Measurements from ENCODE around the gene LRRC8C.

Gene LRRC8C

DNA sequence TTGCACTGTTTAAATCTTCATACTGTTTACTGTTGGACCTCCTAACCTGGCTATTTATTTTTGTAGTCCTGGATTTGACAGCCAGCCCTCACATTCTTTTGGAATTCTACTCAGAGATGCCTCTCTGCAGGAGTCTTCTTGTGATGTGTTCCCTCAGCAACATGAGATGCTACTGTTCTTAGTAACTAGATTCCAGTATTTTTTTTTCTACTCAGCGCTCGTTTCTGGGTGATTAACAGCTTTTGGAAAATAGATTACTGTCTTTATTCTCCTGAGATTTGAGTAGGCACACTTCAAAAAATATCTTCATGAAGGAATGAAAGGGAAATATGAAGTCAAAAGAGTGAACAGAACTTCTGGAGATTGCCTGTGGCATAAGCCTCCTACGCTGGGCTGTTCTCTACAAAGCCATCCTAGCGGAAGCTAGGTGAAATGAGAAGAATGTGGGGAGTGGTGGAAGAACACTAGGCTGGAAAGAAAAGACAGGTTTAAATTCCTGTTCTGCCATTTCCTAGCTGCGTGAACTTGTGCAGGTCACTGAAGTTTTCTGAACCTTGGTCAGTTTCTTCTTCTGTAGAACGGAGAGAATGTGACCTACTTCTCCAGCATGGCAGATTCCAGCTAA lies 75.9 kb downstream of the LRRC8C start:
- DNase-seq, result no peak

- DNase-seq, result no peak
These were observed 77.7 kb downstream of the LRRC8C start for GRCh38 chr1:89710498-89711139.

DNA sequence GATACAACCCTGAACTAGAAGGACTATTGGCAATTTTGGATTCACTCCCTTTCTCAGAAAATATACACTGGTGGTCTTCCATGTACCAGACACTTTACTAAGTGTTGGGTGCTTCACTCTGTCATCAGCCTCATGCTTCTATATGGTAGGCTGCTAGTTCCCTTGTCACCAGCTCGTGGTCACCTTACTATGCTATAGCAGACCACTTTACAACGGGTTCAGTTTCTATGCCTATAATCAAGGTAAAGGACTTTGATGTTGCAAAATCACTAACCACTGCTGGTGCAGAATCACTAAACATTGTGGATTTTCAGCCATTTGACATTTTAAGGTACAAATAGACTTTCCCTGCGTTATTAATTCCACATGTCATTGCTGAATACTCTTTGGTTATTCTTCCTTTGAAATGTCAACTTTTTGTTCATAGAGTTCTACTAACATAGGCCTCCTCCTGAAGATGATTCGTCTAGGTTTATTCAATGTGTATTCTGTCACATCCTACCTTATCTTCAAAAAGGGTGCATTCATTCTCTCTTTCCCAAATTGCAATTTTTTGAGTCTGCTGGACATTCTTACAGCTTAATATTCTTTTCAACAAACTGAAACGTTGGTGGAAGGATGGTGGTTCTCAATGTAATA lies 78.3 kb downstream of the LRRC8C start:
- no peak for DNase-seq

- no peak for DNase-seq
These were observed 79.5 kb downstream of the LRRC8C start for GRCh38 chr1:89712420-89712819.

- no peak for DNase-seq
These were observed 82.8 kb downstream of the LRRC8C start for GRCh38 chr1:89715677-89716076.

DNA sequence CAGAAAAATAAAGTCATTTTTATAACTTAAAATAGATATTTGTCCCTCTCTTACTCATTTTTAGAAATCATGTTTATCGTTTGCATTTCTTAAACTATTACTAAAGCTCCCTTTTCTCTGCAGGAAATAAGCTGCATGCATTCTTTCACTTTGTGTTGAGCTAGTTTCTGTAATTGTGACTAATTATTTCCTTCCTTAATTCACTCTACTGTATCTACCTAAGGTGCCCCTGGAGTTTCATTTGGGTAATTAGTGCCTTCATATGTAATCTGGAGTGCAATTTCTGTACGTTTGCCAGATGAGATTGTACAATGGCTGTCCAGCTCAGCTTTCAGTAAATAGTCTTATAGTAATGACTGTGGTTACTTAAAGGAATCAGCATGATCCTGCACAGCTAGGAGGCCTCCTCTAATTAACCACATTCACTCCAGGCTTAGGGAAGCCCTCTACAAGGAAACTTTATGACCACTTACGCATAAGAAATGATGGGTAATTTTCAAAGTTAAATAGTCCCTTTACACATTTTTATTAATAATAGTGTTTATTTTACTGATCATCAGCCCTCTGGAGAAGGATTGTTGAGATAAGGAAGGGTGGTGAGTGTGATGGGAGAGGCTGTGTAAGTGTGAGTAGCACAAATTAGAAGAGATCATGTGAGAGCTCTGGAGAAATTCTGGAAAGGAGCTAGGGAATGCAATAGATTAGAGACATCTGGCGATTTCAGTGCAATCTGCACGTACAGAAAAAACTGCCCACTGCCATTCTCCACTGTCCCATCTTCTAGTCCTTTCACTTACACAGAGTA lies 86.8 kb downstream of the LRRC8C start:
- no peak for DNase-seq

GRCh38 chr1:89720839-89721238 lies 87.9 kb downstream of the LRRC8C start:
- no peak for DNase-seq

DNA sequence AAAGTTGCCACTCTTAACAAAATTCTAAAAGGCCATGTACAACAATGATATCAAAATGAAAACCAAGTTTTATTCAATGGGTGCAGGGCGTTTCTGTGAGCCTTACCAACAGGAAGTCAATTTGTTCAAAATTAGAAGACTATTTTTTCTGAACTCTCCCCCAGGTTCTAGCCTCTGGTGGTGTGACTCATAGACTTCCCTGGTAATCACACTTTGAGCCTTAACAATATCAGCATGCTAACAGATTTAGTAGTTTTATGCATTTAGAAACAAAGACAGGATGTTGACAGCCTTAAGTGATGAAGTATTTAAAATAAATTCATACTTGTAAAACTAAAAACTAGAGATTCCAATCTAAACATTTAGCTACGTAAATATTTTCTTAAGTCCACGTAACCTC lies 88.4 kb downstream of the LRRC8C start:
- DNase-seq, result peak in 1 of 2 experiments; percentile 56

DNA sequence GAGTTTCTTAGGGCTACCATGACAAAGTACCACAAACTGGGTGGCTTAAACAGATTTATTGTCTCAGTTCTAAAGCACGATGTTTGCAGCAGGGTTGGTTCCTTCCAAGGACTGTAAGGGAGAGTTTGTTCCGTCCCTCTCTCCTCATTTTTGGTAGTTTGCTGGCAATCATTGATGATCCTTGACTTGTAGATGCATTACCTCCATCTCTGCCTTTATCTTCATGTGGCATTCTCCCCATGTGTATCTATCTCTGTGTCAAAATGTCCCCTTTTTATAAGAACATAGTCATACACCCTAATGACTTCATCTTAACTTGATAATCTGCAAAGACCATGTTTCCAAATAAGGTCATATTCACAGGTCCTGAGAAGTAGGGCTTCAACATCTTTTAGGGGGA lies 90.2 kb downstream of the LRRC8C start:
- DNase-seq, result no peak

DNA sequence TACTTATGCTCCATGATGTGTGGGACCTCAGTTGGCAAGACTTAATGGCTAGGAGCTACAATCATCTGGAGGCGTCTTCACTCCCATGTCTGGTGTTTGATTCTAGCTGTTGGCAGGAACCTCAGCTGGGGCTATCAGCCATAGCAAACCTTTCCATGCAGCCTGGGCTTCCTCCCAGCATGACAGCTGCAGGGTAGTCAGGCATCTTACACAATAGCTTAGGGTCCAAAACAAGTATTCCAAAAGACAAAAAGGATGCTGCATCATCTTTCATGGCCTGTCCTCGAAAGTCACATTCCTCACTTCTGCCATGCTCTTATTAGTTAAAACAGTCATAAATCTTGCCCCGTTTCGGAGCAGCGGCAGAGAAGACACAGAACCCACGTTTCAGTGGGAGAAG lies 90.9 kb downstream of the LRRC8C start:
- no peak for DNase-seq

GRCh38 chr1:89724369-89725010 lies 91.6 kb downstream of the LRRC8C start:
- peak; percentile 43 to 70 for DNase-seq

- peak; percentile 36 to 63 for DNase-seq
These were observed 92.1 kb downstream of the LRRC8C start for GRCh38 chr1:89725011-89725370.

GRCh38 chr1:89725631-89726030 lies 92.7 kb downstream of the LRRC8C start:
- DNase-seq, result no peak

GRCh38 chr1:89727517-89728312 lies 94.8 kb downstream of the LRRC8C start:
- DNase-seq, result no peak

GRCh38 chr1:89728381-89728780 lies 95.5 kb downstream of the LRRC8C start:
- no peak for DNase-seq

- DNase-seq, result no peak
These were observed 99.3 kb downstream of the LRRC8C start for GRCh38 chr1:89732206-89732605.

DNA sequence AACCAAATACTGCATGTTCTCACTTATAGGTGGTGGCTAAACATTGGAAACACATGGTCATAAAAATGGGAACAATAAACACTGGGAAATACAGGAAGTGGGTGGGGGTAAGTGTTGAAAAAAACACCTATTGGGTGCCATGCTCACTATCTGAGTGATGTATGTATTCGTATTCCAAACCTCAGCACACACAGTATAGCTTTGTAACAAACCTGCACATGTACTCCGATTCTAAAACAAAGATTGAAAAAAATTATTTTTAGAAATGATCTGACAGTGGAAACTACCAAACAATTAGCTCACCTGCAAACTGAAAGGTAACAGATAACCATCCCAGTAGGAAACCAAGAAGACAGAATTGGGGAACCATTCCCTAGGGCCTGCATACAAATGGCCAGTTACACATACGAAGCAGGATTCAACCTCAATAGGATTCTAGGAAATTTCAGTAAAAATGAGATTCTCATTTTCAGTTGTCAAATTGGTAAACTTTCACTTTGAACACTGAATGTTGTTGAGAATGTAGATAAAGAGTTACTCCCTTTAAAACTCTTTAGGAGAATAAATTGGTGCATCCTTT lies 99.8 kb downstream of the LRRC8C start:
- DNase-seq, result no peak

DNA sequence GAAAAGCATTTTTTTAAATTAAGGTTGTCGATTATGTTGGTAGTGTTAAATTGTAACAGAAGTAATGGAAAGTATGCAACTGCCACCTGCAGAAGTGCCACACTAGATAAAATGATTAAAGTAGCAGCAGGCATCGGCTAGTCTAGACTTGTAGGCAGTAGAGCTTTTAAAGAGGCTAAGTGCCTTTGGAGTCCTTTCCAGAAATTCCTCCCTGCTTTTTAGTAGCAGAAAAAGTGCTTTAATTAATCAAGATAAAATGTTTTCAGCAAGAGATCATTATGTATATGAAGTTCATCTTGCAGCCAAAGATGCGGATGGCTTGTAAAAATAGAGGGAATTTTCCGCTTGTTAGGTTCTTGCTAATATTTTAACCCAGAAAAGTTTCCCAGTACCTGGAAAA lies 100.8 kb downstream of the LRRC8C start:
- DNase-seq, result no peak

DNA sequence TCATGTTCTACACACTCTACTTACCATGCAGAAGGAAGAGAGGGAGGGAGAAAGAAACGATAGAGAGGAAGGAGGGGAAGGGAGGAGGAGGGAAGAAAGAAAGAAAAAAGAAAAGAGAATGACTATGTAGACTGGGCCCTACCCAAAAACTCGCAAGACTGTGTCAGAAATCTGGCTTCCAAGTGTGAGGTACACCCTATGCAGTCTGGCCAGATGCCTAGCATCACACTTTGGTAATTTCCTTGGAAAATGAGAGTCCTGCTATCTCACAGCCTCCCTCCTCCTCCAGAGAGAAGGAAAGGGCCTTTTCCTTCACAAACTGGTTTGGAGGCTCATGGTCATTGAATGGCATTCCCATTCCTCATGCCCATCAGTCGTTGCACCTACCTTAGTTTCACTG lies 101.5 kb downstream of the LRRC8C start:
- DNase-seq, result no peak

DNA sequence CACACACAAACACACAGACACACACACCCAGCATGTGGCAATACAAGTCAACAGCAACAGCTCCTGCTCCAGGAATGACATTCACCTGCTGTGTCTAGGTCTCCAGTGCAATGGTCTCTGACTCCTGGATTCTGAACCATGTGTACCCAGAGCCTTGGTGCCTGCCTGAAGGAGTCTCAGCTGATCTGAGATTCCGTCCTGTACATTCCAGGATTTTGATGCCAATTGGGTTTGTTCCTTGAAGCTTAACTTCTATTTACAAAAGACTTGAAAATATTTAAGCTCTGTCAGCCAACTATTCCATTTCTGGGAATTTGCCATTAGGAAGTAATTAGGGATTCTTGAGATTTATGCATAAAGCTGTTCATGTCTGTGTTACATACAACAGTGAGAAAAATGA lies 102.6 kb downstream of the LRRC8C start:
- no peak for DNase-seq

- no peak for DNase-seq
These were observed 104.2 kb downstream of the LRRC8C start for GRCh38 chr1:89736937-89737733.

All from stimulated activated CD4-positive, alpha-beta T cell treated with anti-CD3 and anti-CD28 coated beads, Interleukin-4, amount 100 ng/mL, for 4 hours (primary cell).